HG03066 (cell line): ENCODE results near the gene SLC15A5.

Experiments
- ATAC-seq: cut with Tn5 transposase; IDR thresholded peaks from one replicate; pipeline ENCODE4 v1.9.1; 2021; ENCODE audit warnings: low read depth; ENCODE audit not compliant: unreplicated experiment

Gene SLC15A5, protein sequence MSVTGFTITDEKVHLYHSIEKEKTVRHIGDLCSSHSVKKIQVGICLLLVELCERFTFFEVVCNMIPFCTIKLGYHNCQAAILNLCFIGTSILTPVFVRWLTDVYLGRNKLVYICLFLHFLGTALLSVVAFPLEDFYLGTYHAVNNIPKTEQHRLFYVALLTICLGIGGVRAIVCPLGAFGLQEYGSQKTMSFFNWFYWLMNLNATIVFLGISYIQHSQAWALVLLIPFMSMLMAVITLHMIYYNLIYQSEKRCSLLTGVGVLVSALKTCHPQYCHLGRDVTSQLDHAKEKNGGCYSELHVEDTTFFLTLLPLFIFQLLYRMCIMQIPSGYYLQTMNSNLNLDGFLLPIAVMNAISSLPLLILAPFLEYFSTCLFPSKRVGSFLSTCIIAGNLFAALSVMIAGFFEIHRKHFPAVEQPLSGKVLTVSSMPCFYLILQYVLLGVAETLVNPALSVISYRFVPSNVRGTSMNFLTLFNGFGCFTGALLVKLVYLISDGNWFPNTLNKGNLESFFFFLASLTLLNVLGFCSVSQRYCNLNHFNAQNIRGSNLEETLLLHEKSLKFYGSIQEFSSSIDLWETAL

GRCh38 chr12:16277585-16277984 lies at the start of gene SLC15A5:
Gene SLC15A5, minus strand, starts transcription at chr12:16277685. Its CDS starts 0 bp downstream, at chr12:16277685.
- no peak for ATAC-seq

- ATAC-seq: no peak
Measured at GRCh38 chr12:16325426-16325825, 47.9 kb upstream of the SLC15A5 start.

DNA sequence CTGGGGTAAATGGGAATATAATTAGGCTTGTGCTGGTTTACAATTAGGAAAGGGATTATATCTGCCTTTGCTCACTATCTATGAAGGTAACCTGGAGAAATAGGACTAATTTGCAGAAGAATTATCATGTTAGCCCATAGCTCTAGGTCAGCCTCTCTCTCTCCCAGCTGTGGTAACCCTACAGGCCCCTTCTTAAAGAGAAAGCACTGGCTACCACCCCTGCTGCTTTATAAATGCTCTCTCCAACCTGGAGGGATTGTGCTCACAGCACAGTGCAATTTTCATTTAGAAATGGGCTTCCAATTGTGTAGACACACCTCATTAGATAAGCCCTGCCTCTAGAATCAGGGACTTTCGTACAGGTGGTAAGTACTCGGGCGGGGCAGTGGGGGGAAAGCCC lies 47.3 kb upstream of the SLC15A5 start:
- ATAC-seq: no peak

- no peak for ATAC-seq
Measured at GRCh38 chr12:16324272-16324671, 46.8 kb upstream of the SLC15A5 start.

- no peak for ATAC-seq
Measured at GRCh38 chr12:16323638-16324037, 46.2 kb upstream of the SLC15A5 start.

GRCh38 chr12:16323010-16323409 lies 45.5 kb upstream of the SLC15A5 start:
- ATAC-seq: no peak

DNA sequence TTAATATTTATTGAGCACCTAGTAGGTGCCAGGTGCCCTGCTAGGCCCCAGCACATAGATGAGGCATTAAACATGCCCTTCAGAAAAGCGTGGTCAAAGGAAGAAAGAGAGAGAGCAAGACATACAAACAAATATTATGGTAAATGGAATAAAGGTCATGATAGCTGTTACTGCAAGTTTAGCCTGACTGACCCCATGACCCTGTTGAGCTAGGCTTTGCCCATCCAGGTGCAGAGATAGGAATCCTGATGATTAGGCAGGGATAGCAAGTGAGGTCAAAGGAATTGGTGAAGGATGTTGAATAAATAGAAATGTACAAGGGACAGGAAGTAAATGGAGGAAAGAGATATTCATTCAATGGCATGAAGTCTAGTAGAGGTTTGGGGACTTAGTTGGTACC lies 33.4 kb upstream of the SLC15A5 start:
- ATAC-seq: no peak

DNA sequence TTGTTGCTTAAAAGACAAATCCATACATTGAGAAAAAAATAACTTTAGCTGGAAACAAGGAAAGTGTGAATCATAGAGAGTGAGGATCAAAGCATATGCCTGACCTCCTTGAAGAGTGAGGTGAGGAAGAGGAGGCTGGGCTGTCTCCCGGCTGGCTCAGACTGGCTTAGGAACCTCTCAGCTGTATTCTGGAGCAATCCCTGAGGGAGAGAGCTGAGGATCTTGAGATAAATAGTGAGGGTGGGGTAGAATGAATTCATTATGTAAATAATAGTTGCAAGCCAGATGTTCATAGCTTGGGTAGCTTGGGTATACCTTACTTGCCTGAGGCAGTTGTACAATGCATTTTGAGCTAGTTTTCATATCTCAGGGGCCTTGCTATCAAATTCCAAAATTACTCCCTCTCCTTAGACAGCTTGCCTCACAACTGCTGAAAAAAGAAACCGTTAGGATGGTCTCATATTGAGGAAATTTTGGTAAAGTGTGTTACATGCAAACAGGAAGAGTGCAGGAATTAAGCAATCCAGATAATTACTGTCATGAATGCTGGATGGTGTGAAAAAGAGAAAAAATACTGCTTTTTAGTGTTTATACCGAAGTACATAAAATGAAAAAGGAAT lies 30.5 kb upstream of the SLC15A5 start:
- ATAC-seq: no peak

- ATAC-seq: no peak
Measured at GRCh38 chr12:16303939-16304338, 26.5 kb upstream of the SLC15A5 start.

- ATAC-seq: no peak
Measured at GRCh38 chr12:16300736-16301135, 23.3 kb upstream of the SLC15A5 start.

DNA sequence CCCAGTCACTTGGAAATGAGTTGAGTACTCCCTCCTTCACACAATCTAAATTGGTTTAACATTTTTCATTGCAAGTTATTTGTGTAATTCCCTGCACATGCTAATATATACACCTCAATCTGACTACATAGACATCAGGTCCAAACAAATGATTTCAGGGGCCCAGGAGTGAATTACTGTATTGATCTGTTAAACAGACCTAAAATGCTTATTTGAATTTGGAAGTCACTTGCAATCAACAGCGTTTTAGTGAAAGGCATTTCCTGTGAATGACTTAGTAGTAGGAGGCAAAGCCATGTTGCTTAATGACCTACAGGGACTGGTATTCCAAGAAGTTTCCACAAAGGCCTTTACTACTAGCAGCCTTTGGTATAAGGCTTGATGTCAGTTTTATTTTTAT lies 22.6 kb upstream of the SLC15A5 start:
- no peak for ATAC-seq

DNA sequence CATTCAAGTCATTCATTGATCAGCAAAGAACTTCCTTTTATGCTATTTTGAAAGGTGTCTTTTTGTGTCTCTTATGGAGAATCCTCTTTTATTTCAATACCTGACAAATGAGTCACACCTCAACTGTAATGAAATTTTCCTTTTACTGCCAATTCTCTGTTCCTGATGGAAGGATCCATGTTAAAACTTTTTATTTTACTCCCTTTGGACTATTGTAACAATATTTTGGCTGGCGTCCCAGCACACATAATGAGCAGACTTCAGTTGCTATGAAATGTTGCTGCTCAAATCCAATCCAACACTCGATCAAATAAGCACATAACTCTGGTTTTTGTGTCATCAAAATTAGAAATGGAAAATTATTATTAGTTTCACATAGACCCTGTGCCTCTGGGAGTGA lies 21.9 kb upstream of the SLC15A5 start:
- ATAC-seq: no peak

DNA sequence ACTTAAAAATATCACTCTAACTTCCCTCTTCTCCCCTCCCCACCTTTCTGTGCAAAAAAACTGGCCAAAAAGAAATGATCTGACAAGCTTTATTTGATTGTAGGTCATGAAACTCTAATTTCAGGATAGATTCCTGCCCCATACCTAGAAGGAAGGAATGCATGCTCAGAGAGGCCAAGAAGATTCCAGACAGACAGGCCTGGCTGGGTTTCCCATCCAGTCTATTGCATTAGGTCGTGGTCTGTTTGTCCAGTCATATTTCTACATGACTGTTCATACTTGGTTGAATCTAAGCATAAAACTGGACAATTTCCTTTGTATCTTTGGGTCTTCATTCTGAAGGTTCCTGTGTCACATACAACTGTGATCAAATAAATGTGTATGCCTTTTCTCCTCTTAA lies 20.0 kb upstream of the SLC15A5 start:
- ATAC-seq: no peak

- ATAC-seq: no peak
Measured at GRCh38 chr12:16294376-16294956, 17.0 kb upstream of the SLC15A5 start.

- no peak for ATAC-seq
Measured at GRCh38 chr12:16291032-16291431, 13.5 kb upstream of the SLC15A5 start.

DNA sequence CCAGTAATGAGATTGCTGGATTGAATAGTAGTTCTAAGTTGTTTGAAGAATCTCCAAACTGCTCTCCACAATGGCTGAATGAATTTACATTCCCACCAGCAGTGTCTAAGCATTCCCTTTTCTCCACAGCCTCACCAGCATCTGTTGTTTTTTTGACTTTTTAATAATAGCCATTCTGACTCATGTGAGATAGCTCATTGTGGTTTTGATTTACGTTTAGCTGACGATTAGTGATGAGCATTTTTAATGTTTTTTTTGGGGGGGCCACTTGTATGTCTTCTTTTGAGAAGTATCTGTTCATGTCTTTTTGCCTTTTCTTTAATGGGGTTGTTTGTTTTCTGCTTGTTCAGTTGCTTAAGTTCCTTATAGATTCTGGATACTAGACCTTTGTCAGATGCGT lies 8.1 kb upstream of the SLC15A5 start:
- no peak for ATAC-seq

DNA sequence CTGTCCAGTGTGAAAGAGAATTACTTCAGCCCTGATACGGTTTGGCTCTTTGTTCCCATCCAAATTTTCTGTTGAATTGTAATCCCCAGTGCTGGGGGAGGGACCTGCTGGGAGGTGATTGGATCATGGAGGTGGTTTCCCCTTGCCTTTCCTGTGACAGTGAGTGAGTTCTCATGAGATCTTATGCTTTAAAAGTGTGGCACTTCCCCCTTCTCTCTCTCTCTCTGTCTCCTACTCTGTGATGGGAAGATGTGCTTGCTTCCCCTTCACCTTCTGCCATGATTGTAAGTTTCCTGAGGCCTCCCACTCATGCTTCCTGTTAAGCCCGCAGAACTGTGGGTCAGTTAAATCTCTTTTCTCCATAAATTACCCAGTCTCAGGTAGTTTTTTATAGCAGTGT lies 5.5 kb upstream of the SLC15A5 start:
- no peak for ATAC-seq

GRCh38 chr12:16282081-16282480 lies 4.6 kb upstream of the SLC15A5 start:
- no peak for ATAC-seq

- no peak for ATAC-seq
Measured at GRCh38 chr12:16281157-16281556, 3.7 kb upstream of the SLC15A5 start.

- no peak for ATAC-seq
Measured at GRCh38 chr12:16272222-16272621, 5.3 kb downstream of the SLC15A5 start.

GRCh38 chr12:16271062-16271461 lies 6.4 kb downstream of the SLC15A5 start:
- ATAC-seq: no peak

DNA sequence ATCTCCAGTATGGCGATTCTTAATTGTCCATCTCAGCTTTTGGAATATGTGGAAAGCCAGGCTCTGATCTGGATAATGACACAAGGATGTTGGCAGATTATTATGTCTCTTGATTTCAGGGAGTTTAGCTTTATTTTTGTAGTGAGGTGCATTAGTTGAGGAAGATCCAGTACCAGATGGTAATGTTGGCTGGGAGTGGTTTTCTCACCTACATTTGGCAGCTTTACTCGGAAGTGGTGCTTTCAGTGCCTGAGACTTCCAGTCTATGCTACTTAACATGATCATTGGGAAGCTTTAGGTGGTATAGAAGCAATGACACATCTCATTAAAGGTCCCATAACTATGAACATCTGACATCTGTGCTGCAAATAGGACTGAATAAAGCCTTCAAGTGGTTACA lies 7.5 kb downstream of the SLC15A5 start:
- ATAC-seq: no peak
